Mucosa of descending colon (tissue), 3 donors: ENCODE data around the gene PRAMEF1. TPM values are rescaled to one million over a fixed set of nuclear protein-coding genes. Genes with fewer than 3 reads are reported as not detected.

ENCODE experiments used
- ATAC-seq: fragments of 200-7000 bp; cut with Tn5 transposase; one replicate; pipeline ENCODE4 v1.9.1; 2020; ENCODE audit warnings: mild to moderate bottlenecking, moderate library complexity
- DNase-seq, 3 donors: peaks; one replicate each; pipeline ENCODE4 v3.0.0-alpha.2; 2020
- H3K36me3 ChIP-seq: fragments of 200-600 bp; one replicate; pipeline ENCODE4 v1.8.0; 2021; ENCODE audit warnings: low read depth, mild to moderate bottlenecking
- H3K4me1 ChIP-seq: fragments of 200-600 bp; one replicate; pipeline ENCODE4 v1.8.0; 2021; ENCODE audit warnings: low read depth, mild to moderate bottlenecking
- H3K4me3 ChIP-seq: fragments of 200-600 bp; one replicate; pipeline ENCODE4 v1.8.0; 2021; ENCODE audit warnings: mild to moderate bottlenecking
- H3K9me3 ChIP-seq: fragments of 200-600 bp; one replicate; pipeline ENCODE4 v1.8.0; 2021; ENCODE audit warnings: mild to moderate bottlenecking
- CTCF ChIP-seq: fragments of 200-600 bp; IDR thresholded peaks from one replicate; pipeline ENCODE4 v1.8.0; 2022; ENCODE audit warnings: antibody characterized with exemption, mild to moderate bottlenecking
- intact Hi-C, 2 donors: fragments of 100-400 bp; cut with DNase I in 1 of 2; cut with micrococcal nuclease in 1 of 2; formaldehyde crosslinking; loops; one replicate each; pipeline versions ENCODE4 v1.11.0 to v1.11.1; 2022; cut with DNase I, micrococcal nuclease
- total RNA-seq, 3 donors: library from RNA; stranded (reverse); fragmentation: NEBNext Ultra II Directional in 2 of 3; extraction: Animal tissue kit (Norgen Biotek cat#: 25700) in 2 of 3; gene quantifications; one replicate each; pipeline versions ENCODE4 v1.2.1 to v1.2.4, GENCODE V29; 2021 to 2023
- donor health status: DM: no; HTN: no; CAD: no; lungs with moderate emphysema.
- donor health status: DM: no; HTN: no; CAD: no.
- donor health status: DM: no; HTN: yes; CAD: no.

Gene PRAMEF1
- total RNA-seq, 3 donors from 2014 or later, result not detected

GRCh38 chr1:12761781-12762180, 29.4 kb upstream of the PRAMEF1 start:
- no peak for DNase-seq
- Histone ChIP-seq H3K4me3 (no peak overlapping the region), H3K9me3 (no peaks in the 10 kb centered on the region), H3K4me1 (no peaks in the 10 kb centered on the region), H3K36me3 (no peaks in the 10 kb centered on the region)
- intact Hi-C loops, result no loop called here
- TF ChIP-seq CTCF, result no peak
- ATAC-seq, result no peak

- TF ChIP-seq CTCF, result no peak
- no peak overlapping the region for H3K4me3 ChIP-seq
- no peaks in the 10 kb centered on the region for H3K4me1 ChIP-seq
- no peak for ATAC-seq
- H3K9me3 ChIP-seq, result no peaks in the 10 kb centered on the region
- intact Hi-C loops, result no loop called here
- no peak for DNase-seq
- H3K36me3 ChIP-seq, result no peaks in the 10 kb centered on the region
Observed at GRCh38 chr1:12762766-12763165, 28.4 kb upstream of the PRAMEF1 start.

GRCh38 chr1:12763479-12763878, 27.7 kb upstream of the PRAMEF1 start:
- Histone ChIP-seq H3K4me1 (no peaks in the 10 kb centered on the region), H3K4me3 (no peak overlapping the region), H3K36me3 (no peaks in the 10 kb centered on the region), H3K9me3 (no peaks in the 10 kb centered on the region)
- DNase-seq, result no peak
- intact Hi-C loops, result no loop called here
- TF ChIP-seq CTCF, result no peak
- no peak for ATAC-seq

GRCh38 chr1:12764016-12764415, 27.2 kb upstream of the PRAMEF1 start:
- Histone ChIP-seq H3K36me3 (no peaks in the 10 kb centered on the region), H3K9me3 (no peaks in the 10 kb centered on the region), H3K4me3 (no peak overlapping the region), H3K4me1 (no peaks in the 10 kb centered on the region)
- intact Hi-C loops, result no loop called here
- ATAC-seq (no peak), DNase-seq (no peak)
- TF ChIP-seq CTCF, result no peak

- no peaks in the 10 kb centered on the region for H3K36me3 ChIP-seq
- intact Hi-C loops, result no loop called here
- DNase-seq, result no peak
- ATAC-seq, result no peak
- H3K9me3 ChIP-seq, result no peaks in the 10 kb centered on the region
- H3K4me1 ChIP-seq, result no peaks in the 10 kb centered on the region
- no peak overlapping the region for H3K4me3 ChIP-seq
- TF ChIP-seq CTCF, result no peak
Observed at GRCh38 chr1:12769031-12769430, 22.2 kb upstream of the PRAMEF1 start.

GRCh38 chr1:12769976-12770505, 21.2 kb upstream of the PRAMEF1 start:
- DNase-seq (no peak), ATAC-seq (no peak)
- no peak overlapping the region for H3K4me3 ChIP-seq
- no peak for TF ChIP-seq CTCF
- intact Hi-C loops, result no loop called here
- no peaks in the 10 kb centered on the region for H3K9me3 ChIP-seq
- H3K4me1 ChIP-seq, result no peaks in the 10 kb centered on the region
- no peaks in the 10 kb centered on the region for H3K36me3 ChIP-seq
